SK-N-SH treated with all-trans-retinoic acid at 6 μM for 48 hours (cell line): ENCODE results near the gene CLDN20.
A peak's percentile ranks its signal among the peaks of the same experiment; 100 is the strongest.

Source experiments
- ATAC-seq: fragments of 200-7000 bp; cut with Tn5 transposase; 3 replicates; pipeline ENCODE4 v1.9.1; 2020; ENCODE audit warnings: mild to moderate bottlenecking, moderate library complexity
- ARNTL ChIP-seq: fragments of 450-650 bp; formaldehyde crosslinking; IDR thresholded peaks from 2 replicates; pipeline ENCODE4 v1.5.0; 2020; ENCODE audit warnings: low read depth, mild to moderate bottlenecking, moderate library complexity, borderline replicate concordance
- BACH2 ChIP-seq: fragments of 250-450 bp; sonication (Bioruptor Pico); IDR thresholded peaks from 2 replicates; pipeline ENCODE4 v1.9.0; 2021; ENCODE audit warnings: mild to moderate bottlenecking, borderline replicate concordance
- CSDC2 ChIP-seq: fragments of 250-450 bp; sonication (Bioruptor Pico); IDR thresholded peaks from 2 replicates; pipeline ENCODE4 v1.5.0; 2020; ENCODE audit warnings: mild to moderate bottlenecking, moderate library complexity
- ESRRG ChIP-seq: fragments of 250-450 bp; sonication (Bioruptor Pico); IDR thresholded peaks from 2 replicates; pipeline ENCODE4 v1.6.1; 2021; ENCODE audit warnings: mild to moderate bottlenecking
- GLIS3 ChIP-seq: fragments of 250-450 bp; sonication (Bioruptor Pico); IDR thresholded peaks from 2 replicates; pipeline ENCODE4 v1.5.0; 2020; ENCODE audit warnings: mild to moderate bottlenecking, moderate library complexity
- ISL1 ChIP-seq: fragments of 250-450 bp; sonication (Bioruptor Pico); IDR thresholded peaks from 2 replicates; pipeline ENCODE4 v2.1.2; 2022; ENCODE audit warnings: mild to moderate bottlenecking, moderate library complexity
- OSR1 ChIP-seq: fragments of 250-450 bp; sonication (Bioruptor Pico); IDR thresholded peaks from 2 replicates; pipeline ENCODE4 v1.8.0; 2022; ENCODE audit warnings: moderate library complexity, mild to moderate bottlenecking, inconsistent platforms
- POU6F1 ChIP-seq: fragments of 250-450 bp; sonication (Bioruptor Pico); IDR thresholded peaks from 2 replicates; pipeline ENCODE4 v1.8.0; 2021; ENCODE audit warnings: low read depth, mild to moderate bottlenecking, moderate library complexity, borderline replicate concordance
- PPARA ChIP-seq: fragments of 250-450 bp; sonication (Bioruptor Pico); IDR thresholded peaks from 2 replicates; pipeline ENCODE4 v1.5.0; 2020; ENCODE audit warnings: mild to moderate bottlenecking, borderline replicate concordance
- RARB ChIP-seq: fragments of 250-450 bp; sonication (Bioruptor Pico); IDR thresholded peaks from 2 replicates; pipeline ENCODE4 v1.8.0; 2021; ENCODE audit warnings: mild to moderate bottlenecking, moderate library complexity
- SNAI2 ChIP-seq: fragments of 250-450 bp; sonication (Bioruptor Pico); IDR thresholded peaks from 2 replicates; pipeline ENCODE4 v1.5.0; 2020; ENCODE audit warnings: mild to moderate bottlenecking, moderate library complexity
- TCF4 ChIP-seq: fragments of 250-450 bp; sonication (Bioruptor Pico); IDR thresholded peaks from 2 replicates; pipeline ENCODE4 v1.8.0; 2021; ENCODE audit warnings: mild to moderate bottlenecking, moderate library complexity, borderline replicate concordance
- TOX ChIP-seq: fragments of 250-450 bp; sonication (Bioruptor Pico); IDR thresholded peaks from 2 replicates; pipeline ENCODE4 v1.8.0; 2021; ENCODE audit warnings: mild to moderate bottlenecking, moderate library complexity, borderline replicate concordance
- TSHZ2 ChIP-seq: fragments of 250-450 bp; sonication (Bioruptor Pico); IDR thresholded peaks from 2 replicates; pipeline ENCODE4 v1.5.0; 2020; ENCODE audit warnings: mild to moderate bottlenecking, moderate library complexity
- ZC3H10 ChIP-seq: fragments of 250-450 bp; sonication (Bioruptor Pico); IDR thresholded peaks from 2 replicates; pipeline ENCODE4 v1.5.1; 2021; ENCODE audit warnings: mild to moderate bottlenecking, moderate library complexity
- ZFP30 ChIP-seq: fragments of 450-650 bp; formaldehyde crosslinking; IDR thresholded peaks from 2 replicates; pipeline ENCODE4 v1.5.0; 2022; ENCODE audit warnings: mild to moderate bottlenecking, moderate library complexity
- ZNF565 ChIP-seq: fragments of 450-650 bp; formaldehyde crosslinking; conservative IDR thresholded peaks from 2 replicates; pipeline ENCODE4 v1.5.0; 2020; ENCODE audit warnings: low read depth, mild to moderate bottlenecking, moderate library complexity
- ZNF70 ChIP-seq: fragments of 450-650 bp; formaldehyde crosslinking; IDR thresholded peaks from 2 replicates; pipeline ENCODE4 v1.5.0; 2020; ENCODE audit warnings: mild to moderate bottlenecking, moderate library complexity
- ZNF8 ChIP-seq: fragments of 450-650 bp; formaldehyde crosslinking; IDR thresholded peaks from 2 replicates; pipeline ENCODE4 v1.5.0; 2020; ENCODE audit warnings: mild to moderate bottlenecking, moderate library complexity
- TF ChIP-seq, protein P1 (sequence below): fragments of 250-450 bp; sonication (Bioruptor Pico); IDR thresholded peaks from 2 replicates; pipeline ENCODE4 v1.8.0; 2020; ENCODE audit warnings: mild to moderate bottlenecking, moderate library complexity, borderline replicate concordance
- TF ChIP-seq, protein P2 (sequence below): fragments of 250-450 bp; sonication (Bioruptor Pico); IDR thresholded peaks from 2 replicates; pipeline ENCODE4 v1.5.1; 2020; ENCODE audit warnings: low read depth, mild to moderate bottlenecking, moderate library complexity
- TF ChIP-seq, protein P3 (sequence below): fragments of 250-450 bp; sonication (Bioruptor Pico); IDR thresholded peaks from 2 replicates; pipeline ENCODE4 v1.5.1; 2021; ENCODE audit warnings: mild to moderate bottlenecking, moderate library complexity

Gene CLDN20

GRCh38 chr6:155315516-155315871, 51.7 kb downstream of the CLDN20 start:
- no peak for ATAC-seq
- TF ChIP-seq SNAI2 = 0 out of 2 replicates have a peak, but pooled peaks have one; percentile 37
- no peak for TF ChIP-seq GLIS3 (CRISPR knock-in tag)
- TF ChIP-seq ZC3H10 (CRISPR knock-in tag) = no peak
- no peak for TF ChIP-seq ZNF565 (CRISPR knock-in tag)
- TF ChIP-seq ESRRG (CRISPR knock-in tag) = no peak
- TF ChIP-seq, protein P1, sequence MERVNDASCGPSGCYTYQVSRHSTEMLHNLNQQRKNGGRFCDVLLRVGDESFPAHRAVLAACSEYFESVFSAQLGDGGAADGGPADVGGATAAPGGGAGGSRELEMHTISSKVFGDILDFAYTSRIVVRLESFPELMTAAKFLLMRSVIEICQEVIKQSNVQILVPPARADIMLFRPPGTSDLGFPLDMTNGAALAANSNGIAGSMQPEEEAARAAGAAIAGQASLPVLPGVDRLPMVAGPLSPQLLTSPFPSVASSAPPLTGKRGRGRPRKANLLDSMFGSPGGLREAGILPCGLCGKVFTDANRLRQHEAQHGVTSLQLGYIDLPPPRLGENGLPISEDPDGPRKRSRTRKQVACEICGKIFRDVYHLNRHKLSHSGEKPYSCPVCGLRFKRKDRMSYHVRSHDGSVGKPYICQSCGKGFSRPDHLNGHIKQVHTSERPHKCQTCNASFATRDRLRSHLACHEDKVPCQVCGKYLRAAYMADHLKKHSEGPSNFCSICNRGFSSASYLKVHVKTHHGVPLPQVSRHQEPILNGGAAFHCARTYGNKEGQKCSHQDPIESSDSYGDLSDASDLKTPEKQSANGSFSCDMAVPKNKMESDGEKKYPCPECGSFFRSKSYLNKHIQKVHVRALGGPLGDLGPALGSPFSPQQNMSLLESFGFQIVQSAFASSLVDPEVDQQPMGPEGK (CRISPR knock-in tag) = no peak
- TF ChIP-seq CSDC2 (CRISPR knock-in tag) = no peak
- TF ChIP-seq PPARA (CRISPR knock-in tag) = no peak
- no peak for TF ChIP-seq ZFP30

GRCh38 chr6:155316419-155316818, 52.6 kb downstream of the CLDN20 start:
- TF ChIP-seq ZNF8 = no peak
- TF ChIP-seq, protein P1 (CRISPR knock-in tag) = no peak
- TF ChIP-seq ZNF70 (CRISPR knock-in tag) = no peak
- TF ChIP-seq ESRRG (CRISPR knock-in tag) = no peak
- no peak for TF ChIP-seq ZC3H10 (CRISPR knock-in tag)
- TF ChIP-seq POU6F1 (CRISPR knock-in tag) = no peak
- no peak for TF ChIP-seq BACH2 (CRISPR knock-in tag)
- TF ChIP-seq TOX (CRISPR knock-in tag) = no peak
- no peak for TF ChIP-seq OSR1 (CRISPR knock-in tag)
- TF ChIP-seq ISL1 (CRISPR knock-in tag) = no peak
- TF ChIP-seq GLIS3 (CRISPR knock-in tag) = no peak
- TF ChIP-seq, protein P2, sequence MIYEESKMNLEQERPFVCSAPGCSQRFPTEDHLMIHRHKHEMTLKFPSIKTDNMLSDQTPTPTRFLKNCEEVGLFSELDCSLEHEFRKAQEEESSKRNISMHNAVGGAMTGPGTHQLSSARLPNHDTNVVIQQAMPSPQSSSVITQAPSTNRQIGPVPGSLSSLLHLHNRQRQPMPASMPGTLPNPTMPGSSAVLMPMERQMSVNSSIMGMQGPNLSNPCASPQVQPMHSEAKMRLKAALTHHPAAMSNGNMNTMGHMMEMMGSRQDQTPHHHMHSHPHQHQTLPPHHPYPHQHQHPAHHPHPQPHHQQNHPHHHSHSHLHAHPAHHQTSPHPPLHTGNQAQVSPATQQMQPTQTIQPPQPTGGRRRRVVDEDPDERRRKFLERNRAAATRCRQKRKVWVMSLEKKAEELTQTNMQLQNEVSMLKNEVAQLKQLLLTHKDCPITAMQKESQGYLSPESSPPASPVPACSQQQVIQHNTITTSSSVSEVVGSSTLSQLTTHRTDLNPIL = no peak
- TF ChIP-seq, protein P3, sequence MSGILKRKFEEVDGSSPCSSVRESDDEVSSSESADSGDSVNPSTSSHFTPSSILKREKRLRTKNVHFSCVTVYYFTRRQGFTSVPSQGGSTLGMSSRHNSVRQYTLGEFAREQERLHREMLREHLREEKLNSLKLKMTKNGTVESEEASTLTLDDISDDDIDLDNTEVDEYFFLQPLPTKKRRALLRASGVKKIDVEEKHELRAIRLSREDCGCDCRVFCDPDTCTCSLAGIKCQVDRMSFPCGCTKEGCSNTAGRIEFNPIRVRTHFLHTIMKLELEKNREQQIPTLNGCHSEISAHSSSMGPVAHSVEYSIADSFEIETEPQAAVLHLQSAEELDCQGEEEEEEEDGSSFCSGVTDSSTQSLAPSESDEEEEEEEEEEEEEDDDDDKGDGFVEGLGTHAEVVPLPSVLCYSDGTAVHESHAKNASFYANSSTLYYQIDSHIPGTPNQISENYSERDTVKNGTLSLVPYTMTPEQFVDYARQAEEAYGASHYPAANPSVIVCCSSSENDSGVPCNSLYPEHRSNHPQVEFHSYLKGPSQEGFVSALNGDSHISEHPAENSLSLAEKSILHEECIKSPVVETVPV (CRISPR knock-in tag) = no peak
- TF ChIP-seq ZNF565 (CRISPR knock-in tag) = no peak
- ATAC-seq = no peak

DNA sequence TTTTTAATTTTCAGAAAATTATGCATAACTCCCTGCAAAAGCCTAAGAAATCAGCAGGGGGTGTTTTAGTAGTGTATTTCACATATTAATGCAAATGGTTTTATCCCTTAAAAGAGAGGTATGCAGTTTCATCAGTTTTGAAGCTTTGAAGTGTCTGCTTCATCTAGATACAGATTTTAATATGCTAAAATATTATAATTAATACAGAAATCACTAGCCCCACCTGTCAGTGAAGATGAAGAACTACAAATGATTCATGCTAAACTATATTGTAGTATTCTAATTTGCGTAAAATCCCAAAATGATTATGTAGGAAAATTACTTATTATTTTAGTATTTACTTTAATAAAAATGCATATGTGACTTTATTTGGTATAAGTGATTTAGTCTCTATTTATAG, 53.4 kb downstream of the CLDN20 start:
- no peak for ATAC-seq
- TF ChIP-seq BACH2 (CRISPR knock-in tag) = no peak
- no peak for TF ChIP-seq RARB (CRISPR knock-in tag)
- no peak for TF ChIP-seq TOX (CRISPR knock-in tag)
- no peak for TF ChIP-seq TCF4 (CRISPR knock-in tag)
- no peak for TF ChIP-seq ZFP30
- TF ChIP-seq PPARA (CRISPR knock-in tag) = no peak
- TF ChIP-seq, protein P2 = no peak
- no peak for TF ChIP-seq ZNF70 (CRISPR knock-in tag)
- TF ChIP-seq, protein P1 (CRISPR knock-in tag) = no peak
- TF ChIP-seq SNAI2 = no peak
- TF ChIP-seq ARNTL = no peak
- no peak for TF ChIP-seq TSHZ2 (CRISPR knock-in tag)
- TF ChIP-seq ESRRG (CRISPR knock-in tag) = no peak
- TF ChIP-seq ISL1 (CRISPR knock-in tag) = no peak
- TF ChIP-seq GLIS3 (CRISPR knock-in tag) = no peak
- no peak for TF ChIP-seq ZNF8
- TF ChIP-seq ZC3H10 (CRISPR knock-in tag) = no peak
- no peak for TF ChIP-seq ZNF565 (CRISPR knock-in tag)
